NCI-H526 treated with DMSO at 0.1 percent for 48 hours (cell line): Measurements from ENCODE around the gene NOP10.
"Not testable (repeated sequence)": the region's sequence is repeated elsewhere in the genome, so short reads cannot be mapped to it uniquely, and the experiment has no call there.

Source experiments
- DNase-seq: peaks from one replicate; lab custom pipeline; 2025; lab: John Stamatoyannopoulos, UW

NOP10 gene

DNA sequence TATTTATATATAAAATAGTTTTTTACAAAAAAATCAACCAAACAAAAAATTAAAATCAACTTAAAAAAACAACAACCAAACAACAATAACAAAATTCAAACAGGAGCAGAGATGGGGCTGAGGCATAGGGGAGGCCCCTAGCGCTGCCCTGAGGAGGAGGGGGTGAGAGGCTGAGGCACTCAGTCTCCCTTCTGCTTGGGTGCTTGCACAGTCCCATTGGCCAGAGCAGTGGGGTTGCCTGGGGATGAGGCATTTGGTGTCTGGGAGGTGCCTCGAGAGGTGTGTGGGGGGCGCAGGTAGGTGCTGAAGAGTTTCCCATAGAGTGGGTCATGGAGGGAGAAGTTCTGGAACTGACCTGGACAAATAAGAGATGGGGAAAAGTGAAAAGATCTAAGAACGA is 16.0 kb upstream of the NOP10 start:
- DNase-seq, result no peak

DNA sequence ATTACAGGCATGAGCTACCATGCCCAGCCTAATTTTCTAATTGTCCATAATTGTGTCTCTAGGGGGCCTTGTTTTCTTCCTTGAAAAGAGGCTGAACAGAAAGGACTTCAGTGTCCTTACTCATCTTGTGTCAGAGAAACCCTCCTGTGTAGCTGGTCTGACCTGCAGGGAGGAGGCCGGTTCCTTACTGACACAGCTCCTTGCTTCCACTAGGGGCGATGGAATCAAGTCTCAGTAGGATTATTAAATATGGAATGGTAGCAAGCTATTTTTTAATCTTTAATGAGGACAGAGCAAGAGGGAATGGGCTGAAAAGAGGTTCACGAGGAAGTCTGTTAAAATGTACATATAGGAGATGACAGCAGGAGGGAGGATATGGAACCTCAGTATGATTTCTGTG is 15.4 kb upstream of the NOP10 start:
- no peak for DNase-seq

DNA sequence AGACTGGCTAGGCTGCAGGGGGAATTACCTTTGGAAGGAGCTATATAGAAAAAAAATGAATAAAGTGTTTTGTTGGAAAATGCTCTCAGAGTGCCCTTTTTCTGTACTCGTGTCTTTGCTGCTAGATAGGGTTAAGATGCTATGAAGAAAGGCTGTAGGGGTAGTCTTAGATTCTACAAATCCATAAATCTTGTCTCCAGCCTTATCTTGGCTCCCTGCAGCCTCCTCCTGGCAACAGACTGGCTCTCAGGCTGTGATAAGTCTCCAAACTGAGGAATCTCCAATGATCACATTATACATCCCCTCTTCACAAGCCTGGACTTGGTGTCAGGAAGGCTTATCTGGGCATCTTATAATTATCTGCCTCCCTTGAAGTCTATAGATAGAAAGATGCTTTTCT is 14.7 kb upstream of the NOP10 start:
- no peak for DNase-seq

DNA sequence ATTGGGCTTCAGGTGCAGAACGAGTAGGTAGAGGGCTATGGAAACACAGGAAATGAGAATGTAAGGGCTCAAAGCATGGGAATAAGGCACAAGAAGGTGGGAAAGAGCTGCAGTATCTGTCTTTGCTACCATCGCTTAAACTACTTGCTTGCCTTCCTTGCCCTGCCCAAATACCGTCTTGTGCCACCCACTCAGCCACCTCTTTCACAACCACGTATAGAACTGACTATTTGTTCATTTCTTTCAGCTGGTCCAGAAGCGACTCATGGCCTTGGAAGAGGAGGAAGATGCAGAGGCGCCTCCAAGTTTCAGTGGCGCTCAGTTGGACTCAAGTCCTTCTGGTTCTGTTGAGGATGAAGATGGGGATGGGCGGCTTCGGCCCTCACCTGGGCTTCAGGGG is 12.3 kb upstream of the NOP10 start:
- no peak for DNase-seq

DNA sequence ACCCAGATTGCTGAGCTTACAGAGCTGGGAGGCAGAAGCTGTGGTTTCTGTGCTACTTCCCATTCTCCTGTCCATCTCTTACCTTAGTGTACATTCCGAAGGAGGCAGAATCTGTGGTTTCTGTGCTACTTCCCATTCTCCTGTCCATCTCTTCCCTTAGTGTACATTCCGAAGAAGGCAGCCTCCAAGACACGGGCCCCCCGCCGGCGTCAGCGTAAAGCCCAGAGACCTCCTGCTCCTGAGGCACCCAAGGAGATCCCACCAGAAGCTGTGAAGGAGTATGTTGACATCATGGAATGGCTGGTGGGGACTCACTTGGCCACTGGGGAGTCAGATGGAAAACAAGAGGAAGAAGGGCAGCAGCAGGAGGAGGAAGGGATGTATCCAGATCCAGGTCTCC is 11.3 kb upstream of the NOP10 start:
- no peak for DNase-seq

DNA sequence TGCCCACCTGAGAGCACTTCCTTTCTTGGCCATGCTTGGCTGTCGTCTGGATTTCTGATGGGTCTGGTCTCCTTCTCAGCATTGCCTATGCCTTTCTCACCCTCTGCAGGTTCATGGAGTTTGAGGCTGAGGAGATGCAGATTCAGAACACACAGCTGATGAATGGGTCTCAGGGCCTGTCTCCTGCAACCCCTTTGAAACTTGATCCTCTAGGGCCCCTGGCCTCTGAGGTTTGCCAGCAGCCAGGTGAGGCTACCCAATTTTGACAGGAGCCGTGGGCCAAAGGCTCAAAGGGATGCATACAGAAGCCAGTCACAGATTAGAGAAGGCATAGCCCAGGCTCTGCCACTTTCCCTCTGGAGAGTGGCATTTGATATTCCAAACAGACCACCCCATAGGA is 10.7 kb upstream of the NOP10 start:
- DNase-seq, result no peak

DNA sequence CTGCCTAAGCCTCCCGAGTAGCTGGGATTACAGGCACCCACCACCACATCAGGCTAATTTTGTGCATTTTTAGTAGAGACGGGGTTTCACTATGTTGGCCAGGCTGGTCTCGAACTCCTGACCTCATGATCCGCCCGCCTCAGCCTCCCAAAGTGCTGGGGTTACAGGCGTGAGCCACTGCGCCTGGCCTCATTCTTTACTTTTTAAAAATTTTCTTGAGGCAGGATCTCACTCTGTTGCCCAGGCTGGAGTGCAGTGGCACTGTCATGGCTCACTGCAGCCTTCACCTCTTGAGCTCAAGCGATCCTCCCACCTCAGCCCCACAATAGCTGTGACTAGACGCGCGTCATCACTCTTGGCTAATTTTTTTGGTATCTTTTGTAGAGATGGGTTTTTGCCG is 10.1 kb upstream of the NOP10 start:
- not testable (repeated sequence) for DNase-seq

DNA sequence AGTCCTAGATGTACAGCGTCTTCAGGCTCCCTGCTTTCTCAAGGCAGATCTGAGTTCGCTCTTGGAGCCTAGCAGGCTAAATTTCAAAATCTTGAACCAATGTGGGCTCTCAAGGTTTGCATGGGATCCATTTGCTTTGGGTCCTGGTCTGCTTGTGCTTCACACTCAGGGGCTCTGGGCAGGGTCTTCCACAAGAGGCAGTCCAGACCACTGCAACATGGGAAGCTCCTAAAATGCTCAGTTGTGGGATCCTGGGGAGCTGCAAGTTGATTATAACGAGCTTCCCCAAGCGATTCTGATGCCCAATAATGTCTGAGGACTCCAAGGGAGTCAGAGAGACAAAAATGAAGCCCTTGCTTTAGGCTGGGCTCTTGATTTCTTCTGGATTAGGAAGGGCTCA is 6.8 kb upstream of the NOP10 start:
- DNase-seq, result no peak

DNA sequence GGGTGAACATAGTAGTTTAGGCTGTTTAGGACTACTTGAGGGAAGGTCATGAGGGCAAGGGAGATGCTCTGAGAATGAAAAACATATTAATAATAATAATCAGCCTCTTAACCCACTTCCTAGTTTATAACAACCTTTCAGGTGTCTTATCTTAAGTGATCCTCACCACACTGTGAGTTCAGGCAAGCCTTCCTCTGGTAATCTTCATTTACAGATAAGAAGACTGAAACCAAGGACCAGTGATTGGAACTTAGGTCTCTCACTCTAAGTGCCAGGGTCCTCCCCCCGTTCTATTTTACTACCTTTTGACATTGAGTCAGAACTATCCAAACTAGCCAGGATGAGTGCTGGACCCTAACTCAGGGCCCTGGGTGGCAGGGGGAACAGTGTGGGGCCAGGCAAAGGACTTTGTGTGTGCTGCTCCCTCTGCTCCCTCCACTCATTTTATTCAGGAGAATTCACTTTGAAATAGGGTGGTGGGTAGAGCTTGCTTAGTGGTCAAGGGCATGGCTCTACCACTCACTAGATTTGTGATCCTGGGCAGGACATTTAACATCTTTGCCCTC is 5.9 kb upstream of the NOP10 start:
- DNase-seq, result no peak

DNA sequence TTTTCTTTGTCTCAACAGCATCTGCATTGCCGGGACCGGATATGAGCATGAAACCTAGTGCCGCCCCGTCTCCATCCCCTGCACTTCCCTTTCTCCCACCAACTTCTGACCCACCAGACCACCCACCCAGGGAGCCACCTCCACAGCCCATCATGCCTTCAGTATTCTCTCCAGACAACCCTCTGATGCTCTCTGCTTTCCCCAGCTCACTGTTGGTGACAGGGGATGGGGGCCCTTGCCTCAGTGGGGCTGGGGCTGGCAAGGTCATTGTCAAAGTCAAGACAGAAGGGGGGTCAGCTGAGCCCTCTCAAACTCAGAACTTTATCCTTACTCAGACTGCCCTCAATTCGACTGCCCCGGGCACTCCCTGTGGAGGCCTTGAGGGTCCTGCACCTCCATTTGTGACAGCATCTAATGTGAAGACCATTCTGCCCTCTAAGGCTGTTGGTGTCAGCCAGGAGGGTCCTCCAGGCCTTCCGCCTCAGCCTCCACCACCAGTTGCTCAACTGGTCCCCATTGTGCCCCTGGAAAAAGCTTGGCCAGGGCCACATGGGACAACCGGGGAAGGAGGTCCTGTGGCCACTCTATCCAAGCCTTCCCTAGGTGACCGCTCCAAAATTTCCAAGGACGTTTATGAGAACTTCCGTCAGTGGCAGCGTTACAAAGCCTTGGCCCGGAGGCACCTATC is 5.2 kb upstream of the NOP10 start:
- DNase-seq, result no peak

DNA sequence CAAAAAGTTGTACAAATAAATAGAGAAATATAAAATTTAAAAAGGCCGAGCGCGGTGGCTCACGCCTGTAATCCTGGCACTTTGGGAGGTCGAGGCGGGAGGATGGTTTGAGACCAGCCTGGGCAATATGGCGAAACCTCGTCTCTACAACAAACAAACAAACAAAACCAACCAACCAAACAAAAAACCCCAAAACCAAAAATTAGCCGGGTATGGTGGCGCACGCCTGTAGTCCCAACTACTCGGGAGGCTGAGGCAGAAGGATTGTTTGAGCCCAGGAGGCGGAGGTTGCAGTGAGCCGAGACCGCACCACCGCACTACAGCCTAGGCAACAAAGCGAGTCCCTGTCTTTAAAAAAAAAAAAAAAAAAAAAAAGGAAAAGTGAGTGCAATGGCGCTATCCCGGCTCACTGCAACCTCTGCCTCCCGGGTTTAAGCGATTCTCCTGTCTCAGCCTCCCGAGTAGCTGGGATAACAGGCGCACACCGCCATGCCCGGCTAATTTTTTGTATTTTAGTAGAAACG is 661 bp downstream of the NOP10 start:
- DNase-seq, result not testable (repeated sequence)

DNA sequence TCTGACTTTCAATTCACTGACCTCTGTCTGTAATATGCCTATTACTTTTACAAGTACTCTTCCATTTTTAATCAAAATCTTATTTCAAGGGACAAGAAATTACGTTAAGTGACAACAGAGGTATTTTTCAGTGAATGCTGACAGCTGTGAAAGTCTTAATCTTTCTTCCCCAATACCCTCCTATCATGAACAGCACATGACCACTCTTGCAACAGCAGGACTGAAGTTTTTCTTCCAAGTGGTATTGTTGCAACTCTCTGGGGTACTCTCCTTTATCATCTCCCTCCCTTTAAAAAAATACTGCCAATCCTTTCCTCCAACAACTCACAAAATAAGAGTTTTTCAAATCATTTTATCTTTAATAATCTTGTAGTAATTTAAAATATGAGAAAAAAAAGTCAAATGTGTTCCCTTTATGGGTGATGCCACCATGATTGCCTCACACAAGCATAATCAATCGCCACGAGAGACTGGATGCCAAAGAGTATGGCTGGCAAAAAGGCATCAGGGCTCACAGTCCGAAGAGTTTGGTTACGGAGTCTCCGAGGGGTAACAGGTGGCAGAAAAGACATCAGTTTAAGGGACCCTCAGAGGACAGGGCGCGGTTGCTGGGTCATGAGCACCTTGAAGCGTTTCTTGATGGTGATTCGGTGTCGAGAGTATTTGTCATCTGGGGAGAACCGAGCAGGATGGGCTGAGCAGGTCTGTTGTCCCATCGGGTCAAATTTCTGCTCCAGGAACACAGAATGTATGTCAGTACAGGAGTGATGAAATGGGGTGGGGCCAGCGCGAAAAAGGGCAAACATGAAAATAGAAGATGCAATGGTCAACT is 1.3 kb downstream of the NOP10 start:
- no peak for DNase-seq

DNA sequence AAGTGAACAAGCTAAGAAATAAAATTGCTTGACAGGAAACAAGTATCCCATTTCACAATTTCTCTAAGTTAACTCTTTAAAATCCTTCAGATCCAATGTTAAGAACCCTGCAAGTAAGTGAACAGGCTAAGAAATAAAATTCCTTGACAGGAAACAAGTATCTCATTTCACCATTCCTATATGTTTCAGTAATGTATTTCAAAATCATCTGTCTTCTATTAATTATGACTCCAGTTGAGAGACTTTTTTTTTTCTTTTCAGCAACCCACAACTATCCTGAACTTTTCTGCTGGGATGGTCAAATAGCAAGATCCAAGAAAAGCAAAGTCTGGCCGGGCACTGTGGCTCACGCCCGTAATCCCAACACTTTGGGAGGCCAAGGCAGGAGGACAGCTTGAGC is 3.0 kb downstream of the NOP10 start:
- no peak for DNase-seq

DNA sequence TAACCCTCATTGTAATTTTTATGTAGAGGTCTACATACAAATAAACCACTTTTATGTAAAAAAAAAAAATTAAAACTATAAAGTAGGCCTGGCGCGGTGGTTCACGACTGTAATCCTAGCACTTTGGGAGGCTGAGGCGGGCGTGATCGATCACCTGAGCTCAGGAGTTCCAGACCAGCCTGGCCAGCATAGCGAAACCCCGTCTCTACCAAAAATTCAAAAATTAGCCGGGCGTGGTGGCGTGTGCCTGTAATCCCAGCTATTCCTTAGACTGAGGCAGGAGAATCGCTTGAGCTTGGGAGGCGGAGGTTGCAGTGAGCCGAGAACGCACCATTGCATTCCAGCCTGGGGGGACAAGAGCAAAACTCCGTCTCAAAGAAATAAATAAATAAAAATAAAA is 4.6 kb downstream of the NOP10 start:
- no peak for DNase-seq

DNA sequence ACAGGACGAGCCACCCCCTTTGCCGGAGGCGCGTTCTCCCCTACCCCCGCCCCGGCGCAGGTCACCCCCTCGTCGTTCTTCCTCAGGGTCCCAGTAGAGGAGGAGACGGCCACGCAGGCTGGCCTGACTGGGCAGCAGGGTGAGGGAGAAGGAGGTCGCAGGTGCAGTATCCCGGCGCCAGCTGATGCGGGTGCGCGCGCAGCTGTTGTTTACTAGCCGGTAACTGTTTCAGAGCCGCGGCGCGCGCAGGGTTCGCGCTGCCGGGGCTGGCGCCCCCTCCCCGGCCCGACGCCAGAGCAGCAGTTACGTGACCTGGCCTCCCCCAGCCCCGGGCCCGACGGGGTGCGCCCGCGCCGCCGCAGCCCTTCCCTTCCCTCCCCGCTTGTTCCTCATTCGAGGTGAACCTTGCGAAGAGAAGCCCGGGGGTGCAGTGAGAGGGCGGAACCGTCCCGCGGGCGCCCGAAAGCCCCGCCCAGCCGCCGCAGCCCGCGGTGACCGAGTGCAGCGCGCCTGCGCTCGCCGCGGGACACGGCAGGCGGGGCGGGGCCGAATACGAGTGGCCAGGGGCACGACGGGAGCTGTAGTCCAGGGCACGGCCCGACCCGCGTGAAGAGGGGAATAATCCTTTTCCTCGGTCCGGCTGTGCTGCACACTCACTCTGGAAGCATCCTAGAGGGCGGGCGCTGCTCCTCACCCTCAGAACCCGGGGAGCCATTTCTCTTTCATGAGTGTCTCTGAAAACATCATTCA is 5.2 kb downstream of the NOP10 start, which contains the start of gene SLC12A6:
SLC12A6 (minus strand) TSS at position 225 of the 750 bp plus-strand sequence. CDS start 1,101 bp downstream, outside the sequence.
- peak; percentile 92 for DNase-seq

DNA sequence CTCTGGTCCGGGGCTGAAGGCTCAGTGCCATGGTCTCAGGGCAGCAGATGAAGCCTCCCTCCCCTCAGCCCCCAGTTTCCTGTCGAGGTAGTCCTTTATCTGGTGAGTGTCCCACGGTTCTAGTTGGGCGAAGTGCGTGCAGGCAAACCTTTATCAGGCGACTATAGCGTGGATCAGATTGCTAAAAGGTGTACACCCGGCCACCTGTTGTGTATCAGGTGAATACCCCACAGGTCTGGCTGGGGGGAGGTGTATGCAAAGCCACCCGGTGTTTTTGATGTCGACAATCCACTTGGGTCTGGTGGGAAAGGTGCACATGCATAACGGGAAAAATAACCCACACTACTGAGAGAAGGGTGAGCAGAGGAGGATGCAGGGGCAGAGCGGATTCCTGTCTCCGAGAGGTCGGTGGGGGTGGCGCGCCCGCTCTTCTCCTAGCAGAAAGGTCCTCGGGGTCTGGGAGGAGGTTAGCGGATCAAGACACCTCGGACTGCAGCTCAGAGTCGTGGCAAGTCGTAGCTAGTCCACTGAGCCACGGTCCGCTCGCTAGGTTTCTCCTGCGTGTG is 5.9 kb downstream of the NOP10 start:
- peak; percentile 53 for DNase-seq

DNA sequence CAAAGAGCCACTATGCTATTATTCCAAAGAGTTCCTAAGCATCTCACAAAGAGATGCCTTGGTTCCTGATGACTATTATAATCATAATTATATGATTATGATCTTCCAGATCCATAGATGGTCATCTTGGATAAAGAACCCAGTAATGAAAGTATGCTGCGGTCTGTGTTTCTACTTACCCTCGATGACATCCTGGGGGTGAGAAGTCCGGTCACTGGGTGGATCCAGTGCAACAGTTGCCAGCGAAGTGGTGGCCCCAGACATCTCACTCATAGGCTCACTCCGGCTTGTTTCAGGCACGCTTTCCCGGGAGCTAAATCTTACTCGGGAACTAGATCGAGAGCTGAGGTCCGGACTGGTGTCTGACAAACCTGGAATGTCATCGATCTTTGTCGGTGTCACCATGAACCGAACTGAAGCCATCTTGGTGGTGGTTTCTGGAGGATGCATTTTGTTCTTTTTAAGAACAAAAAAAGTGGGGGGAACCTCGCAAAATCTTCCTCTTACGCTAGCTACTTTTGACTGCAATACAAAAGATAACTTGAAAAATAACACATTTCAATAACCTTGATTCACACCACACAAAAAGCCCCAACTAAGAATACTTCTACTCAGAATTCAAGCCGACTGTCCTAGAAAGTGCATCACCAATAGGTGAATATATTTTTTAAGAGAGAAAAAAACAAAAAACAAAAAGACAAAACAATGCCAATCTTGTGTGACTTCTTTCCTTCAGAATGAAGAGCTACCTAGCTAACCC is 6.5 kb downstream of the NOP10 start:
- DNase-seq, result no peak

DNA sequence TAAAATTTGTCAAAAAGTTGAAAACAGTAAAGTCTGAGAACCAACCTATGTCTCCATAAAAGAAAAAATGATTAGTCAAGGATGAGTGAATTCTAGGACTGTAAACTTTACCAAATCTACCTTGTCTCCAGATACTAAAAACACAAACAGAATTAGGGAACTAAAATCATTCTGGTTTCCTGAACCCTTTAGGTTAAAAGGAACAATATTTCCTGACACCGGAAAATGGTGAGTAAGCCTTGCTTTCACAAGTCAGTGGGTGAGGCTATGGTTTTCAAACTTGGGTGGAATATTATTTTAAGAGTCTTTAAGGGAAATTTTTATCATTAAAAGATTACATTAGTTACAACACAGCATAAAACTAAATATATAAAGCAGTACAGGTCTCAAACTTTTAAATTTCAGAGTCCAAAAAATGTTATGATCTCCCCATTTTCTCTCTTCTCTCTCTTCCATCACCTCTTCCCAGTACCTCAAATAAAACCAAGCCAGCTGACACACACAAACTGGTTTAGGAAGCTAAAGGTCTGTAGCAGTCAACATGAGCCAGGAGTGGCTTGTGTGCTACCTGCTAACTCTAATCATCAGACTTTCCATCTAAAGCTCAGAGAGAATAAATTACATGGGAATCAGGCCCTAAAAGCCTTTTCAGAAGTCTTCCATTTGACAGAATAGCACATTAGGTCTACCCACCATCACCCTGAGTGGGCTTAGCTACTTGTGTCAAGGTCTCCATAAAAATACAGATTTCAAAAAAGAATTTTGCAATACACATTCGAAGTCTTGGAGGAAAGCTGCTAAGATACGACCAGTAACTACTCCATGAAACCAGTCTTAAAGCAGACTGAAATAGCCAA is 7.5 kb downstream of the NOP10 start:
- DNase-seq, result no peak

DNA sequence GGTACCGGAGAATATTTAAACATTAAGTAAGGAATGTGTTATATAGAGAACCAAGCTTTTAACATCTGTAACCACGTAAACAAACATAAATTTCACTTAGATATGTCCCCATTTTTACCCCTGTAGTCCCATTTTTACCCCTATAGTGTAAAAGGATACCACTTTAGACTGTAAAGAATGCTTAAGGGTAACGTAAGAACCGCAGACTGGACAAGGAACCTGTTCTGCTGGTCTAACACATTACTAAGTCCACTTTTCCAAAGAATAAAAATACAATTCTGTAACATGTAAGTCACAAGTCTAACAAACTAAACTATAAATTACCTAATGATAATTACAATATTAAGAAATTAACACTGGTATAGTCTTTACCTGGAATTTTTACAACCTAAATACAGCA is 8.3 kb downstream of the NOP10 start:
- DNase-seq, result no peak

DNA sequence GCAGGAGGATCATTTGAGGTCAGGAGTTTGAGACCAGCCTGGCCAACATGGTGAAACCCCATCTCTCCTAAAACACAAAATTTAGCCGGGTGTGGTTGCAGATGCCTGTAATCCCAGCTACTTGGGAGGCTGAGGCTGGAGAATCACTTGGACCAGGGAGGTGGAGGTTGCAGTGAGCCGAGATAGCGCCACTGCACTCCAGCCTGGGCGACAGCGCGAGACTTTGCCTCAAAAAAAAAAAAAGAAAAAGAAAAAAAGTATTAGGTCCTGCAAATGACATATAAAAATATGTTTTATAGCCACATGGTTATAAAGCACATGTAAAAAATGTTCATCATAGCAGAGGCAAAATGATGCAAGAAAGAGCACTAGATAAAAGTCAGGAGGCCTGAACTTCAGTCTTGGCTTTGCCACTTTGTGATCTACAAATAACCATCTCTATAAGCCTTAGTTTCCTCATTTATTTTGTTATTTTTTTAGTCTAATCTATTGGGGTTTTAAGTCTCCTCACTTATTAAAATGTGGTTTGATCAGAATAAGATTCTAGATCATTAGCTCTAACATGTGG is 10.3 kb downstream of the NOP10 start:
- DNase-seq, result no peak
